HCT116 (cell line): ENCODE data around the gene NDUFS7. TPM values are rescaled to one million over a fixed set of nuclear protein-coding genes. Genes with fewer than 3 reads are reported as not detected.

Source experiments
- ATAC-seq: fragments of 200-7000 bp; cut with Tn5 transposase; 2 replicates; pipeline ENCODE4 v1.9.1; 2020; ENCODE audit warnings: mild to moderate bottlenecking, moderate library complexity
- BruUV-seq: library from RNA; stranded (reverse); fragments of 400-500 nt; replicated peaks from 2 replicates; lab custom pipeline; 2021; lab: Mats Ljungman, UMichigan
- CTCF ChIA-PET: fragments of 300-600 bp; sonication (Branson Sonifier 250); formaldehyde crosslinking; loops from one replicate; lab custom pipeline; 2021; ENCODE audit warnings: antibody characterized with exemption; lab: Charles Lee
- POLR2A ChIA-PET: fragments of 300-600, 350-600 bp; sonication (Branson Sonifier 250); formaldehyde crosslinking; loops from one replicate; lab custom pipeline; 2021; ENCODE audit warnings: antibody characterized with exemption; lab: Charles Lee
- RAD21 ChIA-PET, 2 experiments: fragments of 300-600 bp; sonication (Branson Sonifier 250); formaldehyde crosslinking; loops; one replicate each; lab custom pipeline; 2023; ENCODE audit warnings: low total read pairs in 2 of 2; ENCODE audit not compliant: uncharacterized antibody in 2 of 2, unreplicated experiment in 2 of 2, low non-redundant PET in 1 of 2; lab: Charles Lee
- DNase-seq: peaks from one replicate; pipeline ENCODE4 v3.0.0-alpha.2; 2010; ENCODE audit warnings: low read depth, low spot score
- H2AFZ ChIP-seq: fragments of 200-600 bp; shearing (Covaris generic), sonication (generic); 2 replicates; pipeline ENCODE4 v1.6.1; 2017; ENCODE audit warnings: low read depth, mixed run types, mixed read lengths, antibody characterized with exemption, low read length; ENCODE audit not compliant: poor library complexity, severe bottlenecking
- H3K27ac ChIP-seq: 2 replicates; pipeline ENCODE4 v1.5.1; 2012; ENCODE audit warnings: low read depth, low read length
- H3K27me3 ChIP-seq: fragments of 200-600 bp; sonication (generic); 2 replicates; pipeline ENCODE4 v1.6.1; 2016; ENCODE audit warnings: mixed run types, low read length, mixed read lengths; ENCODE audit not compliant: insufficient read depth
- H3K36me3 ChIP-seq, 2 experiments: fragments of 200-500 bp in 1 of 2; fragments of 200-600 bp in 1 of 2; sonication (Bioruptor generic) in 1 of 2; sonication (generic) in 1 of 2; 2 replicates each; pipeline versions ENCODE4 v1.5.1 to v1.6.1; 2014 to 2016; ENCODE audit warnings: low read length in 2 of 2, inconsistent platforms in 1 of 2, mixed read lengths in 1 of 2, mixed run types in 1 of 2; ENCODE audit not compliant: insufficient read depth in 2 of 2, control insufficient read depth in 1 of 2
- H3K4me1 ChIP-seq, 2 experiments: fragments of 200-600 bp in 1 of 2; sonication (generic) in 1 of 2; 2 replicates each; pipeline versions ENCODE4 v1.5.1 to v1.6.1; 2012 to 2017; ENCODE audit warnings: low read length in 2 of 2, inconsistent platforms in 1 of 2, mild to moderate bottlenecking in 1 of 2, mixed read lengths in 1 of 2, mixed run types in 1 of 2, moderate library complexity in 1 of 2; ENCODE audit not compliant: insufficient read depth in 2 of 2, control insufficient read depth in 1 of 2
- H3K4me2 ChIP-seq: fragments of 200-600 bp; sonication (generic); 2 replicates; pipeline ENCODE4 v1.6.1; 2017; ENCODE audit warnings: mixed run types, low read length, mixed read lengths
- H3K4me3 ChIP-seq, 2 experiments: fragments of 200-600 bp in 1 of 2; sonication (generic) in 1 of 2; replicated peaks in 1 of 2; 2 replicates each; pipeline ENCODE4 v1.5.1; 2011 to 2016; ENCODE audit warnings: low read length in 2 of 2, control low read depth in 1 of 2, low read depth in 1 of 2, mild to moderate bottlenecking in 1 of 2, mixed read lengths in 1 of 2, mixed run types in 1 of 2
- H3K79me2 ChIP-seq: fragments of 200-600 bp; sonication (generic); 2 replicates; pipeline ENCODE4 v1.6.1; 2017; ENCODE audit warnings: mild to moderate bottlenecking, mixed run types, low read length, moderate library complexity, mixed read lengths; ENCODE audit not compliant: insufficient read depth
- H3K9ac ChIP-seq: fragments of 200-600 bp; sonication (generic); 2 replicates; pipeline ENCODE4 v1.6.1; 2016; ENCODE audit warnings: low read length, mixed read lengths
- H3K9me2 ChIP-seq: fragments of 200-600 bp; sonication (generic), shearing (Covaris generic); 2 replicates; pipeline ENCODE4 v1.6.1; 2017; ENCODE audit warnings: mixed run types, mild to moderate bottlenecking, moderate library complexity; ENCODE audit not compliant: insufficient read depth
- H3K9me3 ChIP-seq, 2 experiments: fragments of 200-500 bp in 1 of 2; fragments of 200-600 bp in 1 of 2; sonication (Bioruptor generic) in 1 of 2; sonication (generic) in 1 of 2; 2 replicates each; pipeline ENCODE4 v1.6.1; 2014 to 2017; ENCODE audit warnings: low read length in 2 of 2, mixed read lengths in 2 of 2, inconsistent platforms in 1 of 2, low read depth in 1 of 2, mild to moderate bottlenecking in 1 of 2, mixed run types in 1 of 2, moderate library complexity in 1 of 2; ENCODE audit not compliant: control insufficient read depth in 1 of 2, insufficient read depth in 1 of 2
- H4K20me1 ChIP-seq: fragments of 200-600 bp; sonication (generic), shearing (Covaris generic); 2 replicates; pipeline ENCODE4 v1.6.1; 2017; ENCODE audit warnings: mixed run types, mild to moderate bottlenecking, moderate library complexity; ENCODE audit not compliant: insufficient read depth
- CBX3 ChIP-seq: IDR thresholded peaks from 2 replicates; pipeline ENCODE4 v1.6.1; 2012; ENCODE audit warnings: low read depth
- CEBPB ChIP-seq: IDR thresholded peaks from 2 replicates; pipeline ENCODE4 v1.6.1; 2012; ENCODE audit warnings: low read depth
- ELF1 ChIP-seq: IDR thresholded peaks from 2 replicates; pipeline ENCODE4 v1.6.1; 2012; ENCODE audit warnings: low read depth, borderline replicate concordance
- EZH2 ChIP-seq: fragments of 200-600 bp; sonication (generic); IDR thresholded peaks from 2 replicates; pipeline ENCODE4 v1.6.1; 2017; ENCODE audit warnings: antibody characterized with exemption, mixed run types
- POLR2A ChIP-seq: IDR thresholded peaks from 2 replicates; pipeline ENCODE4 v1.7.0; 2011; ENCODE audit warnings: borderline replicate concordance; ENCODE audit not compliant: insufficient read depth, insufficient read length; ENCODE audit errors: extremely low read depth
- POLR2AphosphoS5 ChIP-seq: IDR thresholded peaks from 2 replicates; pipeline ENCODE4 v1.6.1; 2011; ENCODE audit warnings: mild to moderate bottlenecking, low read depth, low read length, moderate library complexity
- SIN3A ChIP-seq: IDR thresholded peaks from 2 replicates; pipeline ENCODE4 v1.6.1; 2012; ENCODE audit warnings: low read depth
- SRF ChIP-seq: IDR thresholded peaks from 2 replicates; pipeline ENCODE4 v1.6.1; 2012; ENCODE audit warnings: low read depth
- YY1 ChIP-seq: IDR thresholded peaks from 2 replicates; pipeline ENCODE4 v1.6.1; 2011; ENCODE audit warnings: low read length, low read depth, moderate library complexity, mild to moderate bottlenecking; ENCODE audit not compliant: insufficient replicate concordance; ENCODE audit errors: extremely low read depth
- ZFX ChIP-seq: fragments of 450-650 bp; IDR thresholded peaks from 2 replicates; pipeline ENCODE4 v1.6.1; 2017
- ZNF274 ChIP-seq: fragments of 200-500 bp; sonication (Bioruptor generic); IDR thresholded peaks from 2 replicates; pipeline ENCODE4 v1.6.1; 2014; ENCODE audit warnings: mild to moderate bottlenecking, low read depth, low read length, inconsistent platforms
- intact Hi-C: fragments of 100-400 bp; cut with micrococcal nuclease; formaldehyde crosslinking; loops from 2 replicates; pipeline ENCODE4 v1.10.0; 2022
- total RNA-seq: library from RNA; stranded (reverse); gene quantifications from one replicate; pipeline ENCODE4 v1.2.1, GENCODE V29; 2021; ENCODE audit not compliant: unreplicated experiment
- TF ChIP-seq, protein P1 (sequence below): IDR thresholded peaks from 2 replicates; pipeline ENCODE4 v1.6.1; 2011; ENCODE audit warnings: mild to moderate bottlenecking, low read length, moderate library complexity; ENCODE audit not compliant: insufficient replicate concordance; ENCODE audit errors: extremely low read depth
- TF ChIP-seq, protein P2 (sequence below): IDR thresholded peaks from 2 replicates; pipeline ENCODE4 v1.6.1; 2012

Gene NDUFS7
- total RNA-seq, 1 experiment from 2014 or later: 114 TPM

DNA sequence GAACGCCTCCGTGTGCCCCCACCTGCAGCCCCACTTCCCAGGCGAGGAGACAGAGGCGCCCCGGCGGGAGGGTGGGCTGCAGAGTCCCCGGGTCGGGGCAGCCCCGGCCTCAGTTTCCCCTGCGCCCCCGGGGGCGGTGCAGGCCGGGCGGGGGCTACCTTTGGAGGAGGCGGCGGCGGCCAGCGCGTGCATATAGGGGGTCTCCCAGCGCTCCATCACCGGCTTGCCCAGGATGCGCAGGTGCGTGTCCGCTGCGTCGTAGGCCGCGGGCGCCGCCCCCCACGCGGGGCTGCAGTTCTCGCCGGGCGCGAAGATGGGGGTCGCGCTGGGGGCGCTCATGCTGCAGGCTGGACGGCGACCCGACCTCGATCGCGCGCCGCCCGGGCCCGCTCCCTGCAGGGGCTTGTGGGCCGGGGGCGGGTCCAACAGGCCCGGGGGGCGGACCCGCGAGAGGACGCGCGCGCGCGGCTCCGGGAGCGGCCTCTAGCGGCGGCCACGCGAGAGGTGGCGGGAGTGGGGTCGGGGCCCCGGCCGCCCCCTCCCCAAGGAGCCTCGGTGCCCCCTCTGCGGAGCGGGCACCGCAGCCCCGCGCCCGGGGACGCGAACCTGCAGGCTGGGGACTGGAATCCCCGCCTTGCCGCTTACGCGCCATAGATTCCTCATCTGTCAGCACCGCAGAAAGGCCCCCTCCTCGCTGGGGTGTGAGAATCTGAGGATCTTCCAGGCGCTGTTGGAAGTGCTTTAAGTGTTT, 17.6 kb downstream of the NDUFS7 start, which contains the start of gene GAMT (continued):
- TF ChIP-seq, protein P1, sequence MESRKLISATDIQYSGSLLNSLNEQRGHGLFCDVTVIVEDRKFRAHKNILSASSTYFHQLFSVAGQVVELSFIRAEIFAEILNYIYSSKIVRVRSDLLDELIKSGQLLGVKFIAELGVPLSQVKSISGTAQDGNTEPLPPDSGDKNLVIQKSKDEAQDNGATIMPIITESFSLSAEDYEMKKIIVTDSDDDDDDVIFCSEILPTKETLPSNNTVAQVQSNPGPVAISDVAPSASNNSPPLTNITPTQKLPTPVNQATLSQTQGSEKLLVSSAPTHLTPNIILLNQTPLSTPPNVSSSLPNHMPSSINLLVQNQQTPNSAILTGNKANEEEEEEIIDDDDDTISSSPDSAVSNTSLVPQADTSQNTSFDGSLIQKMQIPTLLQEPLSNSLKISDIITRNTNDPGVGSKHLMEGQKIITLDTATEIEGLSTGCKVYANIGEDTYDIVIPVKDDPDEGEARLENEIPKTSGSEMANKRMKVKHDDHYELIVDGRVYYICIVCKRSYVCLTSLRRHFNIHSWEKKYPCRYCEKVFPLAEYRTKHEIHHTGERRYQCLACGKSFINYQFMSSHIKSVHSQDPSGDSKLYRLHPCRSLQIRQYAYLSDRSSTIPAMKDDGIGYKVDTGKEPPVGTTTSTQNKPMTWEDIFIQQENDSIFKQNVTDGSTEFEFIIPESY: no peak
- TF ChIP-seq POLR2A: peak; percentile 85

GRCh38 chr19:1401889-1402217, 18.1 kb downstream of the NDUFS7 start:
- Histone ChIP-seq H3K9me3 (no peaks in the 10 kb centered on the region), H3K27ac (peak overlapping the region; percentile 91), H2AFZ (peak overlapping the region; percentile 26), H3K4me2 (peak overlapping the region; percentile 99), H3K27me3 (no peaks in the 10 kb centered on the region), H3K9me2 (no peaks in the 10 kb centered on the region), H3K9ac (peak overlapping the region; percentile 89), H3K4me3 (peak overlapping the region; percentile 36 to 96), H3K36me3 (peaks cover 0 to 6% of the 10 kb centered on the region in 2 experiments; a peak in 2 of 4 replicates), H3K79me2 (peaks cover 14% of the 10 kb centered on the region), H4K20me1 (no peaks in the 10 kb centered on the region), H3K4me1 (peaks cover 16 to 49% of the 10 kb centered on the region in 2 experiments)
- intact Hi-C loops: loop anchor here (10.0 kb wide), 1 partner anchor 127 kb away; the partner anchor contains the start of gene FAM174C
- no TSS peak for BruUV-seq
- no peak for TF ChIP-seq CEBPB
- no peak for TF ChIP-seq POLR2AphosphoS5
- no peak for TF ChIP-seq SIN3A
- TF ChIP-seq ELF1: no peak
- no peak for TF ChIP-seq CBX3
- no peak for TF ChIP-seq ZFX
- TF ChIP-seq EZH2: no peak
- TF ChIP-seq SRF: no peak
- TF ChIP-seq, protein P2, sequence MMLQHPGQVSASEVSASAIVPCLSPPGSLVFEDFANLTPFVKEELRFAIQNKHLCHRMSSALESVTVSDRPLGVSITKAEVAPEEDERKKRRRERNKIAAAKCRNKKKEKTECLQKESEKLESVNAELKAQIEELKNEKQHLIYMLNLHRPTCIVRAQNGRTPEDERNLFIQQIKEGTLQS: no peak
- no peak for TF ChIP-seq ZNF274
- no peak for TF ChIP-seq YY1
- POLR2A ChIA-PET: no interaction called here
- DNase-seq (no peak), ATAC-seq (no peak)
- CTCF ChIA-PET: no interaction called here
- RAD21 ChIA-PET: no interaction called here
